ENCODE results near the gene ECT2L. TPM values are rescaled to one million over a fixed set of nuclear protein-coding genes. Genes with fewer than 3 reads are reported as not detected.
A peak's percentile ranks its signal among the peaks of the same experiment; 100 is the strongest.

The ECT2L gene, protein sequence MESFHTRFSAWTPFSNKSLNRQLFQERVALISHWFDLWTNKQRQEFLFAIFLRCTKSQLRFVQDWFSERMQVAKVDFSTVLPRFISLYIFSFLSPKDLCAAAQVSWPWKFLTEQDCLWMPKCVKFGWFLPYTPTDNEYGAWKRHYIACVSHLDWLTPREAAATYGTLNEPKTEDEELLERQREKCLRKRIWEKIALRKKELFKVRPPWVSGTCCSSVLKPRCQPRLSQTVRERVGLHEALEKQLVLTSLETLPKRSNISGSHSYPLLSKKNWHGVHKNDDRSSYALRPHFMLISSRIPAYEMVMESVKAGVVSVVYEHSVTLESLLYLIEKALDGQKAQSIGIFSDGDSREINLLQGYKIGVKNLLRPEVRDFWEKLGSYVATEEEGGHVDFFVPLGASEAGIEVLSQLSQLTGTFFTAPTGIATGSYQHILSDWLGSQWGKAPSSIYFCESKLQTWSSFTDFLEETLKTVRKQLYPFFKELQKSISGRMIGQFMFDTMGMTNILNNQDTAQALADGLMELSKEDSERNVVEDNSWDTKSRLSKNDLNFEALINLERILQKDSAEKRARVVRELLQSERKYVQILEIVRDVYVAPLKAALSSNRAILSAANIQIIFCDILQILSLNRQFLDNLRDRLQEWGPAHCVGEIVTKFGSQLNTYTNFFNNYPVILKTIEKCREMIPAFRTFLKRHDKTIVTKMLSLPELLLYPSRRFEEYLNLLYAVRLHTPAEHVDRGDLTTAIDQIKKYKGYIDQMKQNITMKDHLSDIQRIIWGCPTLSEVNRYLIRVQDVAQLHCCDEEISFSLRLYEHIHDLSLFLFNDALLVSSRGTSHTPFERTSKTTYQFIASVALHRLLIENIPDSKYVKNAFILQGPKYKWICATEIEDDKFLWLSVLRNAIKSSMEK
- not detected for total RNA-seq (2021; fragmentation: NEBNext Ultra II Directional; extraction: Animal tissue kit (Norgen Biotek cat#: 25700))
- long read RNA-seq: 0 reads

DNA sequence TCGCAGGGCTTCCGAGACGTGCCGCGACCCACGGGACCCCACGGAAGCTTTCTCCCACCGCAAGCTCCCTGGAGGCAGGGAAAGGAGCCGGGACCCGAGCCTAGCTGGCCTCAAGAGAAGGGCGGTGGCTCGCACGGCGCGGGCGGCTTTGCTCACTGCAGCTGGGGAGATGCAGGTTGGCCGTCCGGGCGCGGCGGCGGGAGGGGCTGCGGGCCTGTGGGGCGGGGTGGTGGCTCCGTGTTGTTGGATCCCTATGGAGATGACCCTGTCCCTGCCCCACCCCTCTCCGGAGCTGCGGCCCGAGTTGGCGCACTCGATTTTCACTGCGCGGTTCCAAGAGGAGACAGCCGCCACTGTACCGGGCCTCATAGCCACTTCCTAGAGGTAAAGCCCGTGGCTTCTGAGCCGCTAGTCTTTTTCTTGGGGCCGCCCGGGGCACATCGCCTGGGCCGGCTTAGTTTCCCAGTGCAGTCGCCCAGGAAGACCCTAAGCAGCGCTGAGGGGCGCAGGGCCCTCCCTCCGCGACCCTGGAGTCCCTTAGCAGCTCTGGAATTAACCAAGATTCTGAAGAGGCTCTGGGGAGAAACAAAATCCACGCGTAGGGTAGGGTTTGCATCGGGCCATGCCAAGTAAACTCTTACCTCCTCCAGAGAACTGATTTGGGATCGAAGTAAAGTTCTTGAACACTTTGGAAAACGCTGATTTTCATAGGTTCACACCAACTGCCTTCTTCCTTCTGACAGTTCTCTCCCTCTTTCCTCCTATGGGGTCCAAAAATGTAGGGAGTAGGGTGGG, at the start of gene ECT2L:
TSS of gene ECT2L (plus strand) at position 279 of the 795 bp plus-strand sequence. CDS start 17,188 bp downstream, outside the sequence.
- Mint-ChIP-seq H3K9me3 (no peaks in the 10 kb centered on the region), H3K27me3 (ENCODE audit: insufficient read depth) (peaks cover 4% of the 10 kb centered on the region; the same call in 1 of the 2 replicates), H3K36me3 (ENCODE audit: low read depth) (no peaks in the 10 kb centered on the region), H3K4me1 (ENCODE audit: low read depth) (peaks cover 10% of the 10 kb centered on the region; the same call in 1 of the 2 replicates), H3K27ac (no peak within 1 kb of the TSS), H3K4me3 (peak within 1 kb of the TSS; percentile 62; the same call in 1 of the 2 replicates)
- TF ChIP-seq CTCF (IDR thresholded peaks at IDR 0.05): no peak
- no peak for DNase-seq

DNA sequence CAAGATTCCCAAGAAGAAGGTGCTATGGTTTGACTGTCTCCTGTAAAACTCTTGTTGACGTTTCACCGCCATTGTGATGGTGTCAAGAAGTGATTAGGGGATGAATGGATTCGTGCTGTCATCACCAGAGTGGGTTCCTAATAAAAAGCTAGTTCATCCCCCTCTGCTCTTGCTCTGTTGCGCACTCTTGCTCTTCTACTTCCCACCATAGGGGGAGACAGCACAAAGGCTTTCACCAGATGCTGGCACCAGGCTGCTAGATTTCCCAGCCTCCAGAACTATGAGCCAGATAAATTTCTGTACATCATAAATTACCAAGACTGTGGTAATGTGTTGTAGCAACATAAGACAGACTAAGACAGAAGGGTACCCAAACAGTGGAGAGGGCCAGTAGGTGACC, 43.9 kb upstream of the ECT2L start:
- DNase-seq: no peak
- Mint-ChIP-seq H3K27ac (no peak overlapping the region), H3K9me3 (no peaks in the 10 kb centered on the region)

DNA sequence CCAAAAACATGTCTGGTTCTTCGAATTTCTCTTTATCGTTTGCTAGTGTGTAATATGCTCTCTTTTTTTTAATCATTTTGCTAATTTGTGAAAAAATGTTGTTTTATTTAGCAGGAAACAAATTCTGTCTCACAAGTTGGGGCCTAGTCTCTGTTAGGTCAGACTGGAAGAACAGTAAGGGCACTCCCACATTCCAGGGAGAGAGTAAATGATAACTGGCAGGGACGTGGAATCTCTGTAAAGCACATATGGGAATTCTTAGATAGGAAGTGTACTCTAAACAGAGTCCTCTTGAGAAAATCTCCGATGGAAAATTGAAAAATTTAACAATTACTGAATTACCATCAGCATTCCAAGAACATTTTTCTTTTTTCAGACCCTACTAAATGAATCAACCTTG, 38.8 kb upstream of the ECT2L start:
- H3K4me1 Mint-ChIP-seq (ENCODE audit: low read depth): peaks cover 6% of the 10 kb centered on the region
- no peaks in the 10 kb centered on the region for H3K9me3 Mint-ChIP-seq
- TF ChIP-seq CTCF (IDR thresholded peaks at IDR 0.05): no peak
- peak overlapping the region; percentile 9 for H3K27ac Mint-ChIP-seq
- H3K36me3 Mint-ChIP-seq (ENCODE audit: low read depth): no peaks in the 10 kb centered on the region
- H3K4me3 Mint-ChIP-seq: no peak overlapping the region
- no peak for DNase-seq
- H3K27me3 Mint-ChIP-seq (ENCODE audit: insufficient read depth): peaks cover under 1% of the 10 kb centered on the region; the same call in 1 of the 2 replicates

More for the DNA sequence above, 43.9 kb upstream of the ECT2L start:
- H3K4me3 Mint-ChIP-seq: no peak overlapping the region
- H3K4me1 Mint-ChIP-seq (ENCODE audit: low read depth): peaks cover 3% of the 10 kb centered on the region
- no peaks in the 10 kb centered on the region for H3K36me3 Mint-ChIP-seq (ENCODE audit: low read depth)
- H3K27me3 Mint-ChIP-seq (ENCODE audit: insufficient read depth): peaks cover 3% of the 10 kb centered on the region; the same call in 1 of the 2 replicates
- peak; percentile 51 for TF ChIP-seq CTCF (IDR thresholded peaks at IDR 0.05)

DNA sequence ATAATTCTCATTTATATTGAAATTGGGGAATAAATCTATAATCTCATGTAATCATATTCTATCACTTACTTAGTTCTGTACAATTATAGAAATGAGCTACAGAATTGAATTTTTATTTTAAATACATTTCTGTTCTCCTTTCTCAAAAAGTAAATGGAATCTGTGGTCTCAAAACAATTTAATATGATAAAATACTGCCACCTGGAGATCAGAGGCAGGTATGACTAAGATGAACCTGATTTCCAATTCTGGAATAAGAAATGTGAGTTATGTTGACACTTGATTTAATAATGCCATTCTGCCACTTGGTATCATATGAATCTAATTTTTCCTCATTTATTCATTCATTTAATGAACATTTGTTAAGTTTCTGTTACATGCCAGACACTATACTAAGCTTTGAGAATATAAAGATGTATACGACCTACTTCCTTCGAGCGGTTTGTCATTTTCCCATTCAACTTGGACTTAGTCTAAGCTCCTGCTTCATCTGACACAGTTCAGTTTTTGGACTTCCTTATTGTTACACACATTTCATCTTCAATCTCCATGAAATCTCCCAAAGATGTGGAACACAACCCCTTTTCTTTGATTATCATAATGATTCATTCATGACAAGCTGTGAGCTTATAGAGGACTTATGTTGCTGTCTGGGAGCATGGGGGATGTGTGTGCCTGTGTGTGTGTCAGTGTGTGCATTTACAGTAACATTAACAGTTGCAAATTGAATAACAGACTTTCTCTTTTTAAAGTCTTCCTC, 29.8 kb upstream of the ECT2L start:
- no peaks in the 10 kb centered on the region for H3K27me3 Mint-ChIP-seq (ENCODE audit: insufficient read depth)
- H3K27ac Mint-ChIP-seq: peak overlapping the region; percentile 32; the same call in 1 of the 2 replicates
- peak; percentile 46 for DNase-seq
- H3K4me1 Mint-ChIP-seq (ENCODE audit: low read depth): peaks cover 35% of the 10 kb centered on the region
- H3K36me3 Mint-ChIP-seq (ENCODE audit: low read depth): no peaks in the 10 kb centered on the region
- H3K4me3 Mint-ChIP-seq: no peak overlapping the region
- H3K9me3 Mint-ChIP-seq: no peaks in the 10 kb centered on the region
- peak; percentile 86 for TF ChIP-seq CTCF (IDR thresholded peaks at IDR 0.05)

Data from HFFc6 (cell line).